DMS153 treated with DMSO at 0.1 percent for 48 hours (cell line): Measurements from ENCODE around the gene TIFAB.
"Not testable (repeated sequence)": the region's sequence is repeated elsewhere in the genome, so short reads cannot be mapped to it uniquely, and the experiment has no call there.

ENCODE experiments used
- DNase-seq: peaks from one replicate; lab custom pipeline; 2025; ENCODE audit not compliant: unreplicated experiment; lab: John Stamatoyannopoulos, UW

TIFAB gene

GRCh38 chr5:135452321-135453030, at the start of gene TIFAB:
Gene TIFAB, minus strand, starts transcription at chr5:135452351. Its CDS starts 2,412 bp downstream, at chr5:135449939.
- DNase-seq: no peak

GRCh38 chr5:135498637-135498995, 46.5 kb upstream of the TIFAB start:
- DNase-seq: no peak

- no peak for DNase-seq
Measured at GRCh38 chr5:135497971-135498636, 46.0 kb upstream of the TIFAB start.

- DNase-seq: not testable (repeated sequence)
Measured at GRCh38 chr5:135495531-135495930, 43.4 kb upstream of the TIFAB start.

- DNase-seq: no peak
Measured at GRCh38 chr5:135494196-135494595, 42.0 kb upstream of the TIFAB start.

- DNase-seq: no peak
Measured at GRCh38 chr5:135493406-135494180, 41.4 kb upstream of the TIFAB start.

GRCh38 chr5:135492319-135492626, 40.1 kb upstream of the TIFAB start:
- DNase-seq: no peak

GRCh38 chr5:135491552-135492318, 39.6 kb upstream of the TIFAB start:
- DNase-seq: peak; percentile 67

- no peak for DNase-seq
Measured at GRCh38 chr5:135491038-135491551, 38.9 kb upstream of the TIFAB start.

GRCh38 chr5:135490245-135491037, 38.3 kb upstream of the TIFAB start:
- no peak for DNase-seq

GRCh38 chr5:135489466-135490244, 37.5 kb upstream of the TIFAB start:
- peak; percentile 9 for DNase-seq

- peak; percentile 6 for DNase-seq
Measured at GRCh38 chr5:135488727-135489465, 36.7 kb upstream of the TIFAB start.

GRCh38 chr5:135487839-135488514, 35.8 kb upstream of the TIFAB start:
- DNase-seq: no peak

GRCh38 chr5:135487037-135487395, 34.9 kb upstream of the TIFAB start:
- DNase-seq: no peak

GRCh38 chr5:135486131-135487036, 34.2 kb upstream of the TIFAB start:
- DNase-seq: no peak

- no peak for DNase-seq
Measured at GRCh38 chr5:135484674-135485086, 32.5 kb upstream of the TIFAB start.

- no peak for DNase-seq
Measured at GRCh38 chr5:135483254-135483653, 31.1 kb upstream of the TIFAB start.
